Keratinocyte (primary cell): Measurements from ENCODE around the gene DPM3. TPM values are rescaled to one million over a fixed set of nuclear protein-coding genes. Genes with fewer than 3 reads are reported as not detected.

Experiments
- DNase-seq: peaks from one replicate; pipeline ENCODE4 v3.0.0-alpha.2; 2011; ENCODE audit warnings: low read depth, missing footprints, low spot score
- FAIRE-seq: peaks from 2 replicates; lab custom pipeline; 2011; peaks lifted over from hg19 to GRCh38; lab: Jason Lieb, UNC
- H2AFZ ChIP-seq: 2 replicates; pipeline ENCODE4 v1.6.0; 2012; ENCODE audit warnings: low read length, control low read depth, inconsistent platforms; ENCODE audit not compliant: control insufficient read depth
- H3K27ac ChIP-seq: 2 replicates; pipeline ENCODE4 v1.5.1; 2011; ENCODE audit warnings: low read length; ENCODE audit not compliant: control insufficient read depth, insufficient read depth
- H3K27me3 ChIP-seq: 3 replicates; pipeline ENCODE4 v1.6.0; 2011; ENCODE audit warnings: low read length; ENCODE audit not compliant: control insufficient read depth, insufficient read depth; ENCODE audit errors: extremely low read depth
- H3K36me3 ChIP-seq, 2 experiments: 2 replicates in 1 of 2; 3 replicates in 1 of 2; pipeline ENCODE4 v1.5.1; 2011; ENCODE audit warnings: low read length in 2 of 2, mild to moderate bottlenecking in 1 of 2; ENCODE audit not compliant: control insufficient read depth in 2 of 2, insufficient read depth in 2 of 2; ENCODE audit errors: extremely low read depth in 1 of 2
- H3K4me1 ChIP-seq: 3 replicates; pipeline ENCODE4 v1.5.1; 2011; ENCODE audit warnings: low read length; ENCODE audit not compliant: control insufficient read depth, insufficient read depth; ENCODE audit errors: extremely low read depth
- H3K4me2 ChIP-seq: 3 replicates; pipeline ENCODE4 v1.6.0; 2011; ENCODE audit warnings: low read depth, low read length; ENCODE audit not compliant: control insufficient read depth, insufficient read depth; ENCODE audit errors: extremely low read depth
- H3K4me3 ChIP-seq, 3 experiments: fragments of 200-600 bp in 1 of 3; sonication (generic) in 1 of 3; 2 replicates in 2 of 3; 3 replicates in 1 of 3; pipeline ENCODE4 v1.5.1; 2011 to 2016; ENCODE audit warnings: low read length in 3 of 3, mild to moderate bottlenecking in 3 of 3, control low read depth in 2 of 3, inconsistent platforms in 1 of 3, low read depth in 1 of 3, mixed read lengths in 1 of 3, mixed run types in 1 of 3, moderate library complexity in 1 of 3; ENCODE audit not compliant: control insufficient read depth in 2 of 3, insufficient read depth in 2 of 3; ENCODE audit errors: extremely low read depth in 1 of 3
- H3K79me2 ChIP-seq: 2 replicates; pipeline ENCODE4 v1.6.0; 2012; ENCODE audit warnings: low read length; ENCODE audit not compliant: control insufficient read depth, insufficient read depth
- H3K9ac ChIP-seq: 3 replicates; pipeline ENCODE4 v1.6.0; 2011; ENCODE audit warnings: low read length; ENCODE audit not compliant: control insufficient read depth, insufficient read depth; ENCODE audit errors: extremely low read depth
- H3K9me1 ChIP-seq: 3 replicates; pipeline ENCODE4 v1.6.0; 2011; ENCODE audit warnings: low read length; ENCODE audit not compliant: control insufficient read depth, insufficient read depth; ENCODE audit errors: extremely low read depth
- H3K9me3 ChIP-seq: 2 replicates; pipeline ENCODE4 v1.5.1; 2012; ENCODE audit warnings: low read depth, low read length; ENCODE audit not compliant: control insufficient read depth
- H4K20me1 ChIP-seq: 3 replicates; pipeline ENCODE4 v1.6.0; 2011; ENCODE audit warnings: low read length; ENCODE audit not compliant: control insufficient read depth, insufficient read depth; ENCODE audit errors: extremely low read depth
- CTCF ChIP-seq, 3 experiments: IDR thresholded peaks in 1 of 3; conservative IDR thresholded peaks in 1 of 3; optimal IDR thresholded peaks in 1 of 3; 2 replicates in 2 of 3; 3 replicates in 1 of 3; pipeline versions ENCODE3 to v1.5.1; 2011; ENCODE audit warnings: low read length in 3 of 3, mild to moderate bottlenecking in 3 of 3, moderate library complexity in 2 of 3, control low read depth in 1 of 3, inconsistent platforms in 1 of 3; ENCODE audit not compliant: insufficient read depth in 2 of 3; ENCODE audit errors: extremely low read depth in 1 of 3
- EZH2 ChIP-seq: IDR thresholded peaks from one replicate; pipeline ENCODE4 v1.6.1; 2012; ENCODE audit warnings: inconsistent platforms, mild to moderate bottlenecking, low read length, moderate library complexity
- dilution Hi-C: fragments of 300-500 bp; cut with MboI; formaldehyde crosslinking; loops from one replicate; pipeline ENCODE4 v1.7.0; 2020; ENCODE audit warnings: low sequenced_read_pairs; ENCODE audit not compliant: extremely low pct_ligation_motif_present
- polyA plus RNA-seq, 5 experiments: library from polyadenylated mRNA; depleted of rRNA in 3 of 5; stranded (reverse) in 3 of 5; stranded (forward) in 1 of 5; unstranded in 1 of 5; fragments of >200 nt; gene quantifications; 1 replicate in 1 of 5; 2 replicates in 3 of 5; 3 replicates in 1 of 5; pipeline versions ENCODE4 v1.2.1 to v1.2.3, GENCODE V29; 2011 to 2012; ENCODE audit warnings: missing spikeins in 2 of 5, low read depth in 1 of 5, low replicate concordance in 1 of 5

DPM3 gene
- polyA plus RNA-seq, 1 donor (not counting 4 experiments of a cell fraction or from before 2014, with no cell fraction given), result 29.3 TPM

GRCh38 chr1:155105604-155106011 lies 34.7 kb downstream of the DPM3 start:
- Histone ChIP-seq H3K4me1 (no peaks in the 10 kb centered on the region), H3K4me3 (no peak overlapping the region), H3K27me3 (no peaks in the 10 kb centered on the region), H3K9ac (no peak overlapping the region), H3K9me3 (no peaks in the 10 kb centered on the region), H3K27ac (no peak overlapping the region), H2AFZ (no peak overlapping the region), H3K9me1 (no peaks in the 10 kb centered on the region), H3K4me2 (no peak overlapping the region), H4K20me1 (no peaks in the 10 kb centered on the region), H3K79me2 (no peaks in the 10 kb centered on the region), H3K36me3 (no peaks in the 10 kb centered on the region)
- FAIRE-seq (no peak), DNase-seq (no peak)
- dilution Hi-C loops, result no loop called here
- TF ChIP-seq EZH2 (no peak), CTCF (optimal IDR thresholded peaks at IDR 0.05 in 1 of 3, IDR thresholded peaks at IDR 0.05 in 1 of 3, conservative IDR thresholded peaks at IDR 0.05 in 1 of 3; ENCODE audit: extremely low read depth in 1 of 3, insufficient read depth in 2 of 3, low read length in 3 of 3) (no peak)

GRCh38 chr1:155104605-155105534 lies 35.5 kb downstream of the DPM3 start:
- Histone ChIP-seq H3K79me2 (no peaks in the 10 kb centered on the region), H3K4me1 (no peaks in the 10 kb centered on the region), H3K27me3 (no peaks in the 10 kb centered on the region), H3K4me3 (no peak overlapping the region), H3K4me2 (no peak overlapping the region), H3K9me3 (no peaks in the 10 kb centered on the region), H4K20me1 (no peaks in the 10 kb centered on the region), H3K9ac (no peak overlapping the region), H3K27ac (no peak overlapping the region), H2AFZ (no peak overlapping the region), H3K36me3 (no peaks in the 10 kb centered on the region), H3K9me1 (no peaks in the 10 kb centered on the region)
- dilution Hi-C loops, result no loop called here
- DNase-seq, result no peak
- TF ChIP-seq EZH2 (no peak), CTCF (optimal IDR thresholded peaks at IDR 0.05 in 1 of 3, IDR thresholded peaks at IDR 0.05 in 1 of 3, conservative IDR thresholded peaks at IDR 0.05 in 1 of 3; ENCODE audit: extremely low read depth in 1 of 3, insufficient read depth in 2 of 3, low read length in 3 of 3) (no peak)
- FAIRE-seq, result no peak
